A549 (cell line): Measurements from ENCODE around the gene PTX4. TPM values are rescaled to one million over a fixed set of nuclear protein-coding genes. Genes with fewer than 3 reads are reported as not detected.

Experiments used
- ATAC-seq, 2 experiments: fragments of 200-7000 bp in 1 of 2; fragments of >200 bp in 1 of 2; cut with Nextera tagmentation in 1 of 2; cut with Tn5 transposase in 1 of 2; 3 replicates each; pipeline versions ENCODE4 v1.8.0 to v1.9.1; 2018 to 2020; ENCODE audit warnings: mild to moderate bottlenecking in 1 of 2, moderate library complexity in 1 of 2
- CTCF ChIA-PET: fragments of 300-600 bp; sonication (Branson Sonifier 250); formaldehyde crosslinking; extraction: SDS; loops from one replicate; lab custom pipeline; 2021; ENCODE audit warnings: antibody characterized with exemption, inconsistent platforms; lab: Yijun Ruan, JAX
- POLR2A ChIA-PET: fragments of 350-600 bp; formaldehyde crosslinking; extraction: SDS; loops from one replicate; lab custom pipeline; 2021; ENCODE audit warnings: antibody characterized with exemption, inconsistent platforms; lab: Yijun Ruan, JAX
- DNase-seq, 2 experiments: peaks; one replicate each; pipeline versions ENCODE4 v3.0.0 to v3.0.0-alpha.2; 2011 to 2016; ENCODE audit warnings: low read depth in 1 of 2, low spot score in 1 of 2
- FAIRE-seq: peaks from 2 replicates; lab custom pipeline; 2011; peaks lifted over from hg19 to GRCh38; lab: Jason Lieb, UNC
- H3K27ac ChIP-seq, 2 experiments: fragments of >200 bp; sonication (Bioruptor Twin); formaldehyde crosslinking; 3 replicates each; pipeline ENCODE4 v1.5.1; 2016 to 2017
- H3K4me1 ChIP-seq: fragments of >200 bp; sonication (Bioruptor Twin); formaldehyde crosslinking; 3 replicates; pipeline ENCODE4 v1.6.1; 2016
- H3K4me2 ChIP-seq: fragments of >200 bp; sonication (Bioruptor Twin); formaldehyde crosslinking; 3 replicates; pipeline ENCODE4 v1.6.1; 2016
- H3K4me3 ChIP-seq: fragments of >200 bp; sonication (Bioruptor Twin); formaldehyde crosslinking; 3 replicates; pipeline ENCODE4 v1.5.1; 2016
- H3K9me3 ChIP-seq: fragments of >200 bp; sonication (Bioruptor Twin); formaldehyde crosslinking; 3 replicates; pipeline ENCODE4 v1.6.1; 2016
- CBX2 ChIP-seq: fragments of 200-600 bp; sonication (generic); IDR thresholded peaks from 2 replicates; pipeline ENCODE4 v1.6.1; 2016; ENCODE audit warnings: low read depth, mild to moderate bottlenecking, borderline replicate concordance
- EHMT2 ChIP-seq: fragments of 200-600 bp; sonication (generic); IDR thresholded peaks from 2 replicates; pipeline ENCODE4 v1.6.1; 2016; ENCODE audit warnings: antibody characterized with exemption, low read depth, mild to moderate bottlenecking, moderate library complexity
- FOXS1 ChIP-seq: fragments of 250-450 bp; sonication (Bioruptor Pico); IDR thresholded peaks from 2 replicates; pipeline ENCODE4 v1.5.0; 2020; ENCODE audit warnings: mild to moderate bottlenecking, moderate library complexity
- GATA3 ChIP-seq: IDR thresholded peaks from 2 replicates; pipeline ENCODE4 v1.6.1; 2012; ENCODE audit warnings: borderline replicate concordance
- HMGXB4 ChIP-seq: fragments of 250-450 bp; sonication (Bioruptor Pico); IDR thresholded peaks from 2 replicates; pipeline ENCODE4 v1.5.0; 2021; ENCODE audit warnings: mild to moderate bottlenecking, moderate library complexity, borderline replicate concordance
- JUN ChIP-seq, 2 experiments: fragments of >200 bp; sonication (Bioruptor Twin); formaldehyde crosslinking; IDR thresholded peaks; 2 replicates in 1 of 2; 3 replicates in 1 of 2; pipeline ENCODE4 v1.6.1; 2016 to 2017
- JUNB ChIP-seq: fragments of >200 bp; sonication (Bioruptor Twin); formaldehyde crosslinking; IDR thresholded peaks from 2 replicates; pipeline ENCODE4 v1.6.1; 2016
- KDM1A ChIP-seq: fragments of 200-600 bp; sonication (generic); IDR thresholded peaks from 2 replicates; pipeline ENCODE4 v1.6.1; 2016; ENCODE audit warnings: low read depth, mild to moderate bottlenecking
- MAFK ChIP-seq: fragments of 450-650 bp; IDR thresholded peaks from 2 replicates; pipeline ENCODE4 v1.6.1; 2014; ENCODE audit not compliant: partially characterized antibody
- MYC ChIP-seq: IDR thresholded peaks from 2 replicates; pipeline ENCODE4 v1.6.1; 2012; ENCODE audit warnings: mild to moderate bottlenecking, inconsistent platforms, low read length, improper control_type of control experiment, borderline replicate concordance
- RAD21 ChIP-seq, 2 experiments: fragments of >200 bp in 1 of 2; sonication (Bioruptor Twin) in 1 of 2; formaldehyde crosslinking in 1 of 2; IDR thresholded peaks in 1 of 2; conservative IDR thresholded peaks in 1 of 2; 2 replicates in 1 of 2; 3 replicates in 1 of 2; pipeline ENCODE4 v1.6.1; 2012 to 2018; ENCODE audit warnings: inconsistent platforms in 1 of 2
- RARB ChIP-seq: fragments of 250-450 bp; sonication (Bioruptor Pico); IDR thresholded peaks from 2 replicates; pipeline ENCODE4 v1.8.0; 2021; ENCODE audit warnings: mild to moderate bottlenecking, moderate library complexity
- RFX5 ChIP-seq: fragments of 450-650 bp; IDR thresholded peaks from 2 replicates; pipeline ENCODE4 v1.7.1; 2014; ENCODE audit warnings: antibody characterized with exemption, mild to moderate bottlenecking, moderate library complexity
- TP53 ChIP-seq: fragments of 250-450 bp; sonication (Bioruptor Pico); IDR thresholded peaks from 2 replicates; pipeline ENCODE4 v1.5.0; 2021; ENCODE audit warnings: mild to moderate bottlenecking, moderate library complexity
- USF2 ChIP-seq: fragments of 450-650 bp; IDR thresholded peaks from 2 replicates; pipeline ENCODE4 v1.6.1; 2014; ENCODE audit warnings: antibody characterized with exemption
- WGBS: methylation state at CpG from one replicate; pipeline ENCODE4 v1.1.6; 2017; ENCODE audit errors: missing lambda C conversion rate; 5-methylcytosine and 5-hydroxymethylcytosine counted together
- polyA plus RNA-seq, 4 experiments: library from polyadenylated mRNA; depleted of rRNA in 3 of 4; stranded (reverse); fragments of >200 nt; fragmentation: RNase III in 1 of 4; extraction: RNeasy Plus Mini Kit Qiagen cat#74134 plus additional on column Dnase treatment in 1 of 4; gene quantifications; 2 replicates in 3 of 4; 3 replicates in 1 of 4; pipeline ENCODE4 v1.2.3, GENCODE V29; 2011 to 2017

The PTX4 gene
- polyA plus RNA-seq, 2 of the 4 experiments (the other 2 are of a cell fraction): not detected

- TF ChIP-seq USF2 (peak; percentile 49), MYC (peak; percentile 95)
These were observed 4.4 kb upstream of the PTX4 start, which contains the start of gene TELO2 (continued) for GRCh38 chr16:1492923-1493745.

GRCh38 chr16:1492082-1492922 is 3.6 kb upstream of the PTX4 start:
- peak overlapping the region; percentile 91 for H3K4me2 ChIP-seq
- DNase-seq: no peak
- no peak for FAIRE-seq
- 93% methylated on average over 23 of the region's 23 CpGs for WGBS
- TF ChIP-seq EHMT2 (no peak), RFX5 (peak; percentile 94), CBX2 (no peak), FOXS1 (CRISPR knock-in tag) (no peak)
- peak overlapping the region; percentile 84 for H3K4me3 ChIP-seq
- peaks cover 15% of the 10 kb centered on the region for H3K4me1 ChIP-seq
- H3K27ac ChIP-seq: peak overlapping the region; percentile 92 to 99
- POLR2A ChIA-PET: interaction anchor here (0.6 to 1.3 kb wide), 4 partner anchors 19 to 214 kb away, joined by 3 to 5 read pairs (median 4); partner anchors contain the start of genes MAPK8IP3 and UQCC4
- no peaks in the 10 kb centered on the region for H3K9me3 ChIP-seq
- CTCF ChIA-PET: interaction anchor here (0.6 to 1.4 kb wide), 4 partner anchors 17 to 272 kb away, joined by 3 read pairs; no protein-coding TSS in a partner anchor
- no peak for ATAC-seq

GRCh38 chr16:1491327-1491726 is 2.6 kb upstream of the PTX4 start:
- H3K9me3 ChIP-seq: no peaks in the 10 kb centered on the region
- ChIA-PET POLR2A (no interaction called here), CTCF (interaction anchor here (1.1 to 1.5 kb wide), 2 partner anchors 214 to 273 kb away, joined by 3 to 6 read pairs; no protein-coding TSS in a partner anchor)
- 93% methylated on average over 12 of the region's 12 CpGs for WGBS
- H3K4me3 ChIP-seq: no peak overlapping the region
- no peak overlapping the region for H3K27ac ChIP-seq
- no peak for TF ChIP-seq JUNB
- peaks cover 15% of the 10 kb centered on the region for H3K4me1 ChIP-seq
- no peak for FAIRE-seq
- ATAC-seq: no peak
- no peak overlapping the region for H3K4me2 ChIP-seq
- DNase-seq: no peak

- no peak for TF ChIP-seq JUN (IDR thresholded peaks at IDR 0.05)
- DNase-seq (no peak), ATAC-seq (no peak), FAIRE-seq (no peak)
- Histone ChIP-seq H3K4me3 (no peak overlapping the region), H3K4me2 (no peak overlapping the region), H3K9me3 (no peaks in the 10 kb centered on the region), H3K4me1 (peaks cover 7% of the 10 kb centered on the region), H3K27ac (no peak overlapping the region)
- ChIA-PET POLR2A (interaction anchor here (0.7 kb wide), 1 partner anchor 13 kb away, joined by 3 read pairs; no protein-coding TSS in a partner anchor), CTCF (interaction anchor here (1.2 kb wide), 1 partner anchor 124 kb away, joined by 3 read pairs; no protein-coding TSS in a partner anchor)
- 88% methylated on average over 12 of the region's 12 CpGs for WGBS
These were observed 333 bp upstream of the PTX4 start for GRCh38 chr16:1489077-1489476.

GRCh38 chr16:1488054-1488601 is 616 bp downstream of the PTX4 start:
- ChIA-PET CTCF (no interaction called here), POLR2A (no interaction called here)
- Histone ChIP-seq H3K4me1 (peaks cover 7% of the 10 kb centered on the region), H3K9me3 (no peaks in the 10 kb centered on the region), H3K4me3 (no peak overlapping the region), H3K27ac (no peak overlapping the region), H3K4me2 (no peak overlapping the region)
- TF ChIP-seq RARB (CRISPR knock-in tag) (no peak), TP53 (CRISPR knock-in tag) (no peak), HMGXB4 (CRISPR knock-in tag) (no peak), MAFK (no peak), RAD21 (conservative IDR thresholded peaks at IDR 0.05 in 1 of 2, IDR thresholded peaks at IDR 0.05 in 1 of 2) (no peak), GATA3 (no peak), KDM1A (no peak)
- FAIRE-seq: no peak
- ATAC-seq: no peak
- WGBS: 86% methylated on average over 23 of the region's 24 CpGs
- no peak for DNase-seq
